Fibroblast of lung (primary cell): Measurements from ENCODE around the gene SLC6A16. TPM values are rescaled to one million over a fixed set of nuclear protein-coding genes. Genes with fewer than 3 reads are reported as not detected.

Experiments
- DNase-seq, 2 donors: peaks; one replicate each; pipeline versions ENCODE4 v3.0.0 to v3.0.0-alpha.2; 2010; ENCODE audit warnings: low read depth in 2 of 2
- H2AFZ ChIP-seq: 2 replicates; pipeline ENCODE4 v1.5.1; 2012; ENCODE audit warnings: low read length, control low read depth, inconsistent platforms
- H3K27ac ChIP-seq: 2 replicates; pipeline ENCODE4 v1.5.1; 2011; ENCODE audit warnings: low read length, control low read depth; ENCODE audit not compliant: insufficient read depth
- H3K27me3 ChIP-seq: 2 replicates; pipeline ENCODE4 v1.5.1; 2011; ENCODE audit warnings: mild to moderate bottlenecking, low read length; ENCODE audit not compliant: control insufficient read depth, insufficient read depth
- H3K36me3 ChIP-seq: 2 replicates; pipeline ENCODE4 v1.5.1; 2011; ENCODE audit warnings: low read length; ENCODE audit not compliant: control insufficient read depth, insufficient read depth
- H3K4me1 ChIP-seq: 2 replicates; pipeline ENCODE4 v1.5.1; 2011; ENCODE audit warnings: low read length; ENCODE audit not compliant: control insufficient read depth, insufficient read depth; ENCODE audit errors: extremely low read depth
- H3K4me2 ChIP-seq: 2 replicates; pipeline ENCODE4 v1.5.1; 2011; ENCODE audit warnings: low read length, control low read depth; ENCODE audit not compliant: insufficient read depth; ENCODE audit errors: extremely low read depth
- H3K4me3 ChIP-seq, 4 experiments: fragments of 200-600 bp in 1 of 4; sonication (generic) in 1 of 4; replicated peaks in 1 of 4; 2 replicates each; pipeline ENCODE4 v1.5.1; 2011 to 2016; ENCODE audit warnings: low read length in 4 of 4, low read depth in 3 of 4, mild to moderate bottlenecking in 3 of 4, control low read depth in 2 of 4, inconsistent platforms in 1 of 4, mixed read lengths in 1 of 4; ENCODE audit not compliant: insufficient read depth in 1 of 4; ENCODE audit errors: control extremely low read depth in 1 of 4
- H3K79me2 ChIP-seq: 2 replicates; pipeline ENCODE4 v1.5.1; 2012; ENCODE audit warnings: mild to moderate bottlenecking, low read length, inconsistent platforms; ENCODE audit not compliant: control insufficient read depth, insufficient read depth
- H3K9ac ChIP-seq: 2 replicates; pipeline ENCODE4 v1.5.1; 2011; ENCODE audit warnings: mild to moderate bottlenecking, low read length, control low read depth; ENCODE audit not compliant: insufficient read depth
- H3K9me3 ChIP-seq: 2 replicates; pipeline ENCODE4 v1.5.1; 2012; ENCODE audit warnings: low read depth, low read length; ENCODE audit not compliant: control insufficient read depth, insufficient read depth
- H4K20me1 ChIP-seq: 2 replicates; pipeline ENCODE4 v1.5.1; 2011; ENCODE audit warnings: low read length; ENCODE audit not compliant: control insufficient read depth, insufficient read depth; ENCODE audit errors: extremely low read depth
- EZH2 ChIP-seq: IDR thresholded peaks from 2 replicates; pipeline ENCODE4 v1.5.1; 2012; ENCODE audit warnings: low read length, control low read depth, mild to moderate bottlenecking; ENCODE audit errors: missing control alignments
- polyA plus RNA-seq, 2 donors: library from polyadenylated mRNA; depleted of rRNA in 1 of 2; stranded (reverse) in 1 of 2; unstranded in 1 of 2; fragments of >200 nt; gene quantifications; 2 replicates each; pipeline ENCODE4 v1.2.1, GENCODE V29; 2011 to 2012; ENCODE audit warnings: missing spikeins in 1 of 2
- total RNA-seq: library from RNA; depleted of rRNA; stranded (reverse); fragments of >200 nt; gene quantifications from 2 replicates; pipeline ENCODE4 v1.2.1, GENCODE V29; 2014
- TF ChIP-seq, protein P1 (sequence below), 2 donors: IDR thresholded peaks in 1 of 2; conservative IDR thresholded peaks in 1 of 2; 1 replicate in 1 of 2; 2 replicates in 1 of 2; pipeline ENCODE4 v1.5.1; 2011 to 2012; ENCODE audit warnings: low read length in 2 of 2, control low read depth in 1 of 2, inconsistent platforms in 1 of 2, low read depth in 1 of 2, mild to moderate bottlenecking in 1 of 2

The SLC6A16 gene
- total and polyA plus RNA-seq, 2 donors (not counting 1 experiment from before 2014, with no cell fraction given), result under 0.01 to 0.62 TPM

DNA sequence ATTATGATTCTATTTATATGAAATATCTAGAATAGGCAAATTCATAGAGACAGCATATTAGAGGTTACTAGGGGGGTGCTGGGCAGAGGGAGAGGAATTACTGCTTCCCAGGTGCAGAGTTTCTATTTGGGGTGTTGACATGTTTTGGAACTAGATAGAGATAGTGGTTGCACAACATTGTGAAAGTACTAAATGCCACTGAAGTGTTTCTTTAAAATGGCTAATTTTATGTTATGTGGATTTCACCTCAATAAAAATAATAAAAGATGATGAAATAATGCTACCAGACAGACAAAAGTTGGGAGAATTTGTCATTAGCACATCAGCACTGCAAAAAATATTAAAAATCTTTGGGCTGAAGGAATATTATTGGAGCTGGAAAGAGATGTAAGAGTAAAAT lies 63.4 kb downstream of the SLC6A16 start:
- Histone ChIP-seq H3K4me2 (no peak overlapping the region), H3K9ac (no peak overlapping the region), H3K9me3 (no peaks in the 10 kb centered on the region), H3K36me3 (no peaks in the 10 kb centered on the region), H3K27me3 (peaks cover 3% of the 10 kb centered on the region), H3K4me3 (no peak overlapping the region), H3K4me1 (no peaks in the 10 kb centered on the region), H2AFZ (no peak overlapping the region), H3K79me2 (no peaks in the 10 kb centered on the region), H4K20me1 (no peaks in the 10 kb centered on the region), H3K27ac (no peak overlapping the region)
- DNase-seq, result no peak
- no peak for TF ChIP-seq EZH2
- TF ChIP-seq, protein P1, sequence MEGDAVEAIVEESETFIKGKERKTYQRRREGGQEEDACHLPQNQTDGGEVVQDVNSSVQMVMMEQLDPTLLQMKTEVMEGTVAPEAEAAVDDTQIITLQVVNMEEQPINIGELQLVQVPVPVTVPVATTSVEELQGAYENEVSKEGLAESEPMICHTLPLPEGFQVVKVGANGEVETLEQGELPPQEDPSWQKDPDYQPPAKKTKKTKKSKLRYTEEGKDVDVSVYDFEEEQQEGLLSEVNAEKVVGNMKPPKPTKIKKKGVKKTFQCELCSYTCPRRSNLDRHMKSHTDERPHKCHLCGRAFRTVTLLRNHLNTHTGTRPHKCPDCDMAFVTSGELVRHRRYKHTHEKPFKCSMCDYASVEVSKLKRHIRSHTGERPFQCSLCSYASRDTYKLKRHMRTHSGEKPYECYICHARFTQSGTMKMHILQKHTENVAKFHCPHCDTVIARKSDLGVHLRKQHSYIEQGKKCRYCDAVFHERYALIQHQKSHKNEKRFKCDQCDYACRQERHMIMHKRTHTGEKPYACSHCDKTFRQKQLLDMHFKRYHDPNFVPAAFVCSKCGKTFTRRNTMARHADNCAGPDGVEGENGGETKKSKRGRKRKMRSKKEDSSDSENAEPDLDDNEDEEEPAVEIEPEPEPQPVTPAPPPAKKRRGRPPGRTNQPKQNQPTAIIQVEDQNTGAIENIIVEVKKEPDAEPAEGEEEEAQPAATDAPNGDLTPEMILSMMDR (conservative IDR thresholded peaks at IDR 0.05 in 1 of 2, IDR thresholded peaks at IDR 0.05 in 1 of 2; ENCODE audit: low read depth in 1 of 2, low read length in 2 of 2), result no peak

DNA sequence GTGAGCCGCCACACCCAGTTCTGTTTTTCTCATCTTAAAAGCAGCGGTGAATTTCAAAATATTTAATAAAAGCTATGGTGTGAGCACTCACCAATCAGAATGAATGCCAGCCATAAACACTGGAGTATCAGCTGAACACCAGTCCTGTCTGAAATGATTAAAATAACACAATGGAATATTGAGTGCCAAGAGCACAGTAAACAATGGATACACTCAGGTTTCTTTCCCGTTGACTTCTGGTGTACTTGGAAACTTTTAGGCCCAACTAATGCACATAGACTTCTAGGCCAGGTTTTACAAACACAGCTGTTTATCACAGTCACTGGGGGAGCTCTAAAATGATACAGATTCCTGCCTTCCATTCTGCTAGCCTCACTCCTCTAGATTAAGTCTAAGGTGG lies 68.3 kb downstream of the SLC6A16 start:
- no peak overlapping the region for H3K4me2 ChIP-seq
- no peaks in the 10 kb centered on the region for H3K4me1 ChIP-seq
- no peak overlapping the region for H3K27ac ChIP-seq
- DNase-seq, result no peak
- H3K79me2 ChIP-seq, result no peaks in the 10 kb centered on the region
- no peaks in the 10 kb centered on the region for H3K36me3 ChIP-seq
- TF ChIP-seq, protein P1 (conservative IDR thresholded peaks at IDR 0.05 in 1 of 2, IDR thresholded peaks at IDR 0.05 in 1 of 2; ENCODE audit: low read depth in 1 of 2, low read length in 2 of 2), result no peak
- no peaks in the 10 kb centered on the region for H3K9me3 ChIP-seq
- no peak overlapping the region for H2AFZ ChIP-seq
- H3K27me3 ChIP-seq, result no peaks in the 10 kb centered on the region
- no peak overlapping the region for H3K4me3 ChIP-seq
- H3K9ac ChIP-seq, result no peak overlapping the region
- no peaks in the 10 kb centered on the region for H4K20me1 ChIP-seq

DNA sequence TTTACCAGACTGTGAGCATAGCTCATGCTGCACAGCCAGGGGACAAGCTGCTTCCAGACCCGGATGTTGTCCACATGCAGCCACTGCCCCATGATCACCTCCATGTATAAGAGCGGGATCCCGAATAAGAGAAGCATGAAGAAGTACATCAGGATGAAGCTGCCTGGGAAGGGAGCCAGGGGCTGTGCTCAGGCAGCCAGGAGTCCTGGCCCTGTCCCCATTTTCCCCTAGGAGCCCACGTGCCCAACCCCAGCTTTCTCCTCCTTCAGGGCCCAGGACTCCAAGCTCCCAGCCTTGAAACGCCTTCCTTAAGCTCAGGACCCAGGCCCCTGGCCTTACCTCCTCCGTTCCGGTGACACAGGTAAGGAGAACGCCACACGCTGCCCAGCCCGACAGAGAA lies 69.3 kb downstream of the SLC6A16 start:
- no peaks in the 10 kb centered on the region for H3K9me3 ChIP-seq
- TF ChIP-seq EZH2, result no peak
- TF ChIP-seq, protein P1 (conservative IDR thresholded peaks at IDR 0.05 in 1 of 2, IDR thresholded peaks at IDR 0.05 in 1 of 2; ENCODE audit: low read depth in 1 of 2, low read length in 2 of 2), result no peak
- H4K20me1 ChIP-seq, result no peaks in the 10 kb centered on the region

More for the DNA sequence above, 69.3 kb downstream of the SLC6A16 start:
- H2AFZ ChIP-seq, result no peak overlapping the region
- H3K9ac ChIP-seq, result no peak overlapping the region
- H3K79me2 ChIP-seq, result no peaks in the 10 kb centered on the region
- H3K27me3 ChIP-seq, result no peaks in the 10 kb centered on the region
- DNase-seq, result no peak
- H3K4me1 ChIP-seq, result no peaks in the 10 kb centered on the region
- no peak overlapping the region for H3K4me2 ChIP-seq
- no peak overlapping the region for H3K4me3 ChIP-seq
- no peaks in the 10 kb centered on the region for H3K36me3 ChIP-seq
- H3K27ac ChIP-seq, result no peak overlapping the region
